Skin of body (tissue), 2 donors: ENCODE results near the gene ATP10B. TPM values are rescaled to one million over a fixed set of nuclear protein-coding genes. Genes with fewer than 3 reads are reported as not detected.
A peak's percentile ranks its signal among the peaks of the same experiment; 100 is the strongest.
"Not testable (repeated sequence)": the region's sequence is repeated elsewhere in the genome, so short reads cannot be mapped to it uniquely, and the experiment has no call there.

Experiments
- DNase-seq: peaks from one replicate; lab custom pipeline; 2025; lab: John Stamatoyannopoulos, UW
- total RNA-seq: library from RNA; depleted of rRNA; stranded (reverse); fragments of >200 nt; gene quantifications from one replicate; pipeline ENCODE4 v1.2.3, GENCODE V29; 2014

The ATP10B gene
- total RNA-seq, result 8.2 TPM

- no peak for DNase-seq
These were observed at the start of gene ATP10B for GRCh38 chr5:160852049-160852448. Gene ATP10B (minus strand): TSS chr5:160852211. CDS start chr5:160688074, 164,137 bp downstream.

GRCh38 chr5:160901656-160902055 lies 49.6 kb upstream of the ATP10B start:
- DNase-seq, result no peak

GRCh38 chr5:160899735-160900134 lies 47.7 kb upstream of the ATP10B start:
- no peak for DNase-seq

DNA sequence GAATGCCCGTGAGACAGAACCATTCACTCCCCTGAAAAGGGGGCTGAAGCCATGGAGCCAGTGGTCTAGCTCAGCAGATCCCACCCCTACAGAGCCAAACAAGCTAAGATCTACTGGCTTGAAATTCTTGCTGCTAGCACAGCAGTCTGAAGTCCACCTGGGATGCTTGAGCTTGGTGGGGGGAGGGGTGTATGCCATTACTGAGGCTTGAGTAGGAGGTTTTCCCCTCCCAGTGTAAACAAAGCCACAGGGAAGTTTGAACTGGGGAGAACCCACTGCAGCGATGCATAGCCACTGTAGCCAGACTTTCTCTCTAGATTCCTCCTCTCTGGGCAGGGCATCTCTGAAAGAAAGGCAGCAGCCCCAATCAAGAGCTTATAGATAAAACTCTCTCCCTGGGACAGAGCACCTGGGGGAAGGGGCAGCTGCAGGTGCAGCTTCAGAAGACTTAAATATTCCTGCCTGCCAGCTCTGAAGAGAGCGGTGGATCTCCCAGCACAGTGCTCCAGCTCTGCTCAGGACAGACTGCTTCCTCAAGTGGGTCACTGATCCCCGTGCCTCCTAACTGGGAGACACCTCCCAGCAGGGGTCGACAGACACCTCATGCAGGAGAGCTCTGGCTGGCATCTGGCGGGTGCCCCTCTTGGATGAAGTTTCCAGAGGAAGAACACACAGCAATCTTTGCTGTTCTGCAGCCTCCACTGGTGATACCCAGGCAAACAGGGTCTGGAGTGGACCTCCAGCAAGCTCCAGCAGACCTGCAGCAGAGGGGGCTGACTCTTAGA lies 41.4 kb upstream of the ATP10B start:
- not testable (repeated sequence) for DNase-seq

- no peak for DNase-seq
These were observed 35.8 kb upstream of the ATP10B start for GRCh38 chr5:160887780-160888179.

- not testable (repeated sequence) for DNase-seq
These were observed 21.7 kb upstream of the ATP10B start for GRCh38 chr5:160873560-160874200.

DNA sequence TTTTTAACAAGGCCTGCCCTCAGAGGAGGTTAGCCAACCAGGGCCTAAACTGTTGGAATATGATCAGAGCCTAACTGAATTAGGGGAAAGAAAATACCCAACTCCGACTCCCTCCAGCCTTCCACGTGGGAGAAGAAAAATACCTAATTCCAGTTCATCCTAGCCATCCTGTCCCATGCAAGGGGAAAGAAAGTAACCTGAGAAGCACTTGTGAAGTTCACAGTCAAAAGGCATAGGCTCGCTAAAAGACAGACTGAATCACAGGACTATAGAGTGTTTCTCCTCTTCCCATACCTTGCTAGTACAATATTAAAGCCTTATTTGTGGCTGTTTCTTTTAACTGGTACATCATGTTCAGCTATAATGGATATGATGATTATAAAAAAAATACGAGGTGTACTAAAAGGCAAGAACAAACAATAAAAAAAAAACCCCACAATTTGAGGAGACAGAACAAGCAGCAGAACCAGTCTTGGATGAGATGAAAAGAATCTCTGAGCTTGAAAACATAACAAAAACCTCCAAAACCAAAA lies 18.0 kb upstream of the ATP10B start:
- no peak for DNase-seq

DNA sequence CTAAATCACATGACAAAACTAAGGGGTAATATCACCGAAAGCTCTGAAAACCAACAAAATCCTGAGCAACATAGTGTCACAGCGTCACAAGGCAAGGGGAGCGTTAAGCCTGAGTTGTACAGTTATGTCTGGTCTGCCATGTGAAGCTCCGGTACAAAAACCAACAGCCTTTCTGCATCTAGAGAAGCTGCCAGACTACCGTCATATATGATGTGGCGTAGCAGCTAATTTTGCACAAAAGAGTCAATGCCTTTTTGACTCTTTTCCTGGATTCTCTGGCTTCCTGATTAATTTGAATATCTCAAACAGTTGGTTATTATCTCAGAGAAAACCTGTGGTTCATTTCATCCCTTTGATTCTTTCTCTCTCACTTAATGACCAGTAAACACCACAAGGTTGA lies 16.0 kb upstream of the ATP10B start:
- DNase-seq, result no peak

DNA sequence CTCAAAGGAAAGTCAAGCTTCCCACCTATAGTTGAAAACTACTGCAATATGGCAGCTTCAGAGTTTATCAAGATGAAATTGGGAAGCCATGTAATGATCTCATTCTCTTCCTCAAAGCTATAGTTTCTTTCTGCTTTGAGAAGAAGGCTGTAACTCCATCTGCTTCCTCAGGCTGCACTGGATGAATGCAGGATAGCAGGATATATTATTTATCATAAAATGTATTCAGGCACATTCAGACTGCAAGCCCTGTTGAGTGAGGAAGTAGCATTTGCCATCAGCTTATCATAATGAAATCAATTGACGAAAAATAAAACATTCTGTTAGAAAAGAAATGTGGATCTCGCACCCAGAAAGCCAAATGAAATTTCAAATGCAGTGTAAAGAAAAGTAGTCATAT lies 560 bp downstream of the ATP10B start:
- DNase-seq, result no peak

DNA sequence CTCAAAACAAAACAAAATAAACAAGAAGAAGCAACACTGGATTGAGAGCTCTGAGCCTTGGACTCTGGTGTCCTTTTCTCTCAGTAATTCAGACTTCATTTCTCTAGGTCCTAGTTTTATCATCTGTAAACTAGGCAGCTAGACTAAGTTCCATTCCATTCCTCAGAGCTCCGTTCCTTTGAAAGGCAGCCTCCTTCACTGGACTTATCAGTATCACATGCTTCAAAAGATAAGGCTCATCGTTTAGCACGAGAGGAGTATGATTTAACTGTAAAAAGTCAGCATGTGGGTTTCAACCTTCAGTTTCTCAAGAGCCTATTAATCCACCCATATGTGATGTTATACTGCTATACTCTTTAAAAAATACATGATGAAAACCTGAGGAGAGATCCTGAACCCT lies 1.6 kb downstream of the ATP10B start:
- no peak for DNase-seq

GRCh38 chr5:160847526-160848085 lies 4.4 kb downstream of the ATP10B start:
- no peak for DNase-seq

- no peak for DNase-seq
These were observed 5.4 kb downstream of the ATP10B start for GRCh38 chr5:160846642-160847041.

- DNase-seq, result no peak
These were observed 7.8 kb downstream of the ATP10B start for GRCh38 chr5:160844177-160844576.

- DNase-seq, result no peak
These were observed 8.8 kb downstream of the ATP10B start for GRCh38 chr5:160843240-160843639.

DNA sequence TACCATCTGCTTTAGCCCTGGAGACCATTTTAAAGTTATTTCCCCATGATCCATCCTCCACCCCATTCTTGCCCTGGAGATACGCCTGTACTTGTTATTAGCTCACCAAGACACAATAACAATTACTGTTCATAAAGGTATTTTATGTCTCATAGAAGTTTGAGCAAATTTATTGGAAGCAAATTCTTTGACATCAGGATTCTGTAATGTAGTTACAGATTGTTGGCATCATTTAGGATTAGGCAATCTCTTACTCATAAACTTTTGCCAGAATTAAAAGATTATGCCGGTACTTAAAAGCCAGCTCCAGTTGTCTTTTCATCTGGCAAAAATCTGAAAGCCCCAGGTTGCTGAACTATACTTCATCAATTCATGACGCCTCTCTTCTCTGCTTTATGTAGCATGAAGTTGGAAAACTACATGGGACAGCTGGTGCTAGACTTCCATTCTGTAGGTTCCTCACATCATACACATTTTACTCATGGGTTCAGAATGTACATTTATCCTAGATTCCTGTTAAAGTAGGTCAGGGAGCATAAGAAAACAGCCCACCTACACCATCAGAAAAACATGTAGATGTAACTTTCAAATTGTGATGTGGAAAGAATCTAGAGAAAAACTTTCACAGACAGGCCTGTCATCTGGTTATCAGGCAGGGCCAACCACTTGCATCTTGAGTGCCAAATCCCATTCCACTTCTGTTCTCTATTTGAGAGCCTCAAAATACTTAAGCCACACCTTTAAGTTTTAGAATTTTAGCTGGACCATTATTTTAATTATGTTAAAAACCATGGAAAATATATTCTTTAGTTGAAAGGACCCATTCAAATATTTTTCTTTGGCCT lies 14.0 kb downstream of the ATP10B start:
- DNase-seq, result peak; percentile 52

- DNase-seq, result no peak
These were observed 14.8 kb downstream of the ATP10B start for GRCh38 chr5:160837211-160837610.

DNA sequence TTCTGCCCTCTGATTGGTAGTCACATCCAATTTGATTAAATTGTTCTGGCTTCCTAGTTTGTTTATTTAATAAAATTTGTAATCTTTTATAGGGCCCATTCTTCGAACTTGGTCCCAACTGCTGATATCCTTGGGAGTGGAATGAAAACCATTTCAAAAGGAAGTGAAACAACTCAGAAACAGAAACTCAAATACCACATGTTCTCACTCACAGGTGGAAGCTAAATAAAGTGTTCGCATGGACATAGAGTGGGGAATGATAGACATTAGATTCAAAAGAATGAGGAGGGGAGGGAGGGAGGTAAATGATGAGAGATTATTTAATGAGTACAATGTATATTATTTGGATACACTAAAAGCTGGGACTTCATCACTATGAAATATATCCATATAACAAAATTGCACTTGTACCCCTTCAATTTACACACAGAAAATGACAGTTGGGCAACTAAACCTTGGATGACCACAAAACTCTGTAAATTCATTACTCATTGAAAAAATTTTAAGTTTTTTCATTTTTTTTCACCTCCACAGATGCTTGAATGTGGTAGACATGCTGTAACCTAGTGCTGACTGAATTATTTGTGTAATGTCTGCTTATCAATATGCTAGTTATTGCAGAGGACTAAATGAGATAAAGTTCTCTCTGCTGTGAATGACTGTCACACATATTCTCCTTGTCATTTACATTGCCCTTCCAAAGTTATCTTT lies 16.0 kb downstream of the ATP10B start:
- no peak for DNase-seq

DNA sequence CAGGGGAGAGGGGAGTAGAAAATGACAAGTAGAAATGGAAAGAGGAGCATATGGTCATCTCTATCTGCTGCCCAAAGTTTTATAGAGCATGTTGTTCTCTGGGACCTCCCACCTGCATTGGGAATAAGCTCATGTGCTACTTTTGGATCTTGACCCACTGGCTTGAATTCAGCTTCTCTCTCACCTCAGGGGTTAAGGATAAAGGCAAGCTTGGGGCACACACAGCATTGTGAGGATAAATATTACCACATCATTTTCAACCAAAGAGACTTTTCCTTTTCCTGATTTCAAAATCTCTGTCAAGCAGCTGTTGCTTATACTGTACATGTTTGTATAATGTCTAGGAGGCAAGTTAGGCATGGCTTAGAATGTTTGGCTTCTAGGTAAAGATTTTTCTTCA lies 16.6 kb downstream of the ATP10B start:
- peak; percentile 4 for DNase-seq

GRCh38 chr5:160833806-160834205 lies 18.2 kb downstream of the ATP10B start:
- DNase-seq, result no peak

DNA sequence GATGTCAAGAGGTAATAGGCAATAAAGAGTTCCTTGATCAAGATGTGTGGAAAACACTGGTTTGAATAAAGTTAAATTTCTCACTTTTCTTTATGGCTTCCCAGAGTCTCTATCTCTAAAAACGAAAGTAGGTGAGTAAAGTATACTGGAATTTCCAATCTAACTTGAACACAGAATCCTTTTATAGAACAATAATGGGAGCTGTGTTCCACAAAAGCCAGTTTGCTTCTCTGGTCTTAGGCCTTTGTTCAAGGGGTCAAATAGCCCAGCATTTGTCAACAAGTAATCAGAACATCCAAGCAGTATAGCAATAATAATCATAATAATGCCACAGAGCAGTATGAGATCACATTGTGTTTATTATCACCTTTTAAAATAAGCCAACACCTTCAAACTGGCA lies 20.2 kb downstream of the ATP10B start:
- no peak for DNase-seq
